Muscle layer of colon (tissue), 2 donors: ENCODE measurements around the gene GPC5.
"Not testable (repeated sequence)": the region's sequence is repeated elsewhere in the genome, so short reads cannot be mapped to it uniquely, and the experiment has no call there.

Source experiments
- H3K27ac ChIP-seq: one replicate; pipeline ENCODE4 v1.7.0; 2013; ENCODE audit warnings: low read depth, mild to moderate bottlenecking, low read length, moderate library complexity
- H3K27me3 ChIP-seq, 2 donors: one replicate each; pipeline ENCODE4 v1.7.0; 2013; ENCODE audit warnings: low read length in 2 of 2, mild to moderate bottlenecking in 2 of 2; ENCODE audit not compliant: insufficient read depth in 2 of 2, control insufficient read depth in 1 of 2
- H3K36me3 ChIP-seq: one replicate; pipeline ENCODE4 v1.7.0; 2013; ENCODE audit warnings: mild to moderate bottlenecking, low read length; ENCODE audit not compliant: insufficient read depth
- H3K4me1 ChIP-seq: one replicate; pipeline ENCODE4 v1.7.0; 2013; ENCODE audit warnings: mild to moderate bottlenecking, low read length; ENCODE audit not compliant: insufficient read depth
- H3K4me3 ChIP-seq, 2 donors: one replicate each; pipeline ENCODE4 v1.7.0; 2013; ENCODE audit warnings: low read length in 2 of 2, low read depth in 1 of 2, mild to moderate bottlenecking in 1 of 2, moderate library complexity in 1 of 2
- H3K9ac ChIP-seq: one replicate; pipeline ENCODE4 v1.7.0; 2013; ENCODE audit warnings: low read length
- H3K9me3 ChIP-seq: one replicate; pipeline ENCODE4 v1.7.0; 2013; ENCODE audit warnings: mild to moderate bottlenecking, low read length
- donor health status: abdominal sarcoma.
- donor health status: Adenocarcinoma of cecum.

GPC5 gene

GRCh38 chr13:91798338-91798737, 399.9 kb downstream of the GPC5 start:
- not testable (repeated sequence) for H3K4me1 ChIP-seq, H3K9me3 ChIP-seq, H3K36me3 ChIP-seq, H3K9ac ChIP-seq, H3K4me3 ChIP-seq, H3K27me3 ChIP-seq, H3K27ac ChIP-seq

- not testable (repeated sequence) for H3K9ac ChIP-seq, H3K4me3 ChIP-seq, H3K4me1 ChIP-seq, H3K27ac ChIP-seq, H3K36me3 ChIP-seq, H3K27me3 ChIP-seq, H3K9me3 ChIP-seq
These were observed 403.4 kb downstream of the GPC5 start for GRCh38 chr13:91801772-91802171.

GRCh38 chr13:91802957-91803356, 404.5 kb downstream of the GPC5 start:
- H3K27ac ChIP-seq, result no peak overlapping the region
- peaks cover 5% of the 10 kb centered on the region for H3K4me1 ChIP-seq
- H3K36me3 ChIP-seq, result no peaks in the 10 kb centered on the region
- H3K9me3 ChIP-seq, result no peaks in the 10 kb centered on the region
- no peak overlapping the region for H3K4me3 ChIP-seq
- H3K27me3 ChIP-seq, result no peaks in the 10 kb centered on the region
- no peak overlapping the region for H3K9ac ChIP-seq

- Histone ChIP-seq H3K36me3 (no peaks in the 10 kb centered on the region), H3K4me3 (no peak overlapping the region), H3K27ac (no peak overlapping the region), H3K9me3 (no peaks in the 10 kb centered on the region), H3K4me1 (peaks cover 13% of the 10 kb centered on the region), H3K9ac (no peak overlapping the region), H3K27me3 (no peaks in the 10 kb centered on the region)
These were observed 406.3 kb downstream of the GPC5 start for GRCh38 chr13:91804724-91805123.

GRCh38 chr13:91805605-91806004, 407.2 kb downstream of the GPC5 start:
- no peaks in the 10 kb centered on the region for H3K36me3 ChIP-seq
- H3K4me3 ChIP-seq, result no peak overlapping the region
- H3K27me3 ChIP-seq, result no peaks in the 10 kb centered on the region
- H3K27ac ChIP-seq, result no peak overlapping the region
- H3K9me3 ChIP-seq, result no peaks in the 10 kb centered on the region
- H3K4me1 ChIP-seq, result peaks cover 13% of the 10 kb centered on the region
- H3K9ac ChIP-seq, result no peak overlapping the region

- no peak overlapping the region for H3K27ac ChIP-seq
- no peaks in the 10 kb centered on the region for H3K36me3 ChIP-seq
- H3K9me3 ChIP-seq, result no peaks in the 10 kb centered on the region
- no peak overlapping the region for H3K9ac ChIP-seq
- H3K27me3 ChIP-seq, result no peaks in the 10 kb centered on the region
- H3K4me3 ChIP-seq, result no peak overlapping the region
- H3K4me1 ChIP-seq, result peaks cover 21% of the 10 kb centered on the region
These were observed 410.7 kb downstream of the GPC5 start for GRCh38 chr13:91809161-91809560.

GRCh38 chr13:91813253-91813652, 414.8 kb downstream of the GPC5 start:
- H3K9ac ChIP-seq, result no peak overlapping the region
- no peak overlapping the region for H3K27ac ChIP-seq
- no peak overlapping the region for H3K4me3 ChIP-seq
- no peaks in the 10 kb centered on the region for H3K36me3 ChIP-seq
- no peaks in the 10 kb centered on the region for H3K27me3 ChIP-seq
- H3K9me3 ChIP-seq, result no peaks in the 10 kb centered on the region
- peaks cover 33% of the 10 kb centered on the region for H3K4me1 ChIP-seq

GRCh38 chr13:91816263-91816807, 417.9 kb downstream of the GPC5 start:
- Histone ChIP-seq H3K4me1 (peaks cover 25% of the 10 kb centered on the region), H3K9ac (no peak overlapping the region), H3K27ac (no peak overlapping the region), H3K36me3 (no peaks in the 10 kb centered on the region), H3K9me3 (no peaks in the 10 kb centered on the region), H3K4me3 (no peak overlapping the region), H3K27me3 (no peaks in the 10 kb centered on the region)

GRCh38 chr13:91817250-91817649, 418.8 kb downstream of the GPC5 start:
- no peaks in the 10 kb centered on the region for H3K9me3 ChIP-seq
- no peak overlapping the region for H3K27ac ChIP-seq
- H3K9ac ChIP-seq, result no peak overlapping the region
- no peaks in the 10 kb centered on the region for H3K36me3 ChIP-seq
- H3K27me3 ChIP-seq, result no peaks in the 10 kb centered on the region
- H3K4me3 ChIP-seq, result no peak overlapping the region
- H3K4me1 ChIP-seq, result peaks cover 24% of the 10 kb centered on the region

GRCh38 chr13:91824416-91824815, 426.0 kb downstream of the GPC5 start:
- Histone ChIP-seq H3K4me3 (no peak overlapping the region), H3K36me3 (no peaks in the 10 kb centered on the region), H3K27me3 (no peaks in the 10 kb centered on the region), H3K27ac (no peak overlapping the region), H3K4me1 (no peaks in the 10 kb centered on the region), H3K9ac (no peak overlapping the region), H3K9me3 (no peaks in the 10 kb centered on the region)

GRCh38 chr13:91825516-91825915, 427.1 kb downstream of the GPC5 start:
- Histone ChIP-seq H3K9me3 (no peaks in the 10 kb centered on the region), H3K27ac (no peak overlapping the region), H3K27me3 (no peaks in the 10 kb centered on the region), H3K9ac (no peak overlapping the region), H3K36me3 (no peaks in the 10 kb centered on the region), H3K4me3 (no peak overlapping the region), H3K4me1 (no peaks in the 10 kb centered on the region)

GRCh38 chr13:91836553-91836952, 438.1 kb downstream of the GPC5 start:
- H3K36me3 ChIP-seq, result no peaks in the 10 kb centered on the region
- H3K9me3 ChIP-seq, result no peaks in the 10 kb centered on the region
- no peaks in the 10 kb centered on the region for H3K27me3 ChIP-seq
- H3K9ac ChIP-seq, result no peak overlapping the region
- H3K27ac ChIP-seq, result no peak overlapping the region
- no peaks in the 10 kb centered on the region for H3K4me1 ChIP-seq
- H3K4me3 ChIP-seq, result no peak overlapping the region
